ENCODE data around the gene CRYBG3. TPM values are rescaled to one million over a fixed set of nuclear protein-coding genes. Genes with fewer than 3 reads are reported as not detected.

Gene CRYBG3
- total RNA-seq, 6 donors from 2014 or later: 19.7 to 32.7 (median 26.6) TPM

DNA sequence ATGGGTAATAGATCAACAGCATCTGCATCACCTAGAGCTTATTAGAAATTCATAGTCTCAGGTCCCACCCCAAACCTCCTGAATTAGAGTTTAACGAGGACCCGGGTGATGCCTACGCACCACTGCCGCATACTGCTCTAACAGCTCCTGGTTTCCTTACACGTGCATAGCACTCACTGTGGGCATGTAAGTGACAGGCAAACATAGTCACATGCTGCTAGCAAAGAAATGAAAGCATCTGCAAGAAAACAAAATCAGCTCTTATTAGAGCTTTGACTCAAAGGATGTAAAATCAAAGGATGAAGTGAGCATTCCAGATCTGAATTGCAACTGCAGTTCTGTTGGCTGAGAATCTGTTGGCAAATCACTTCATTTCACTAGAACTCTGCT is 169.5 kb downstream of the CRYBG3 start:
- TF ChIP-seq, protein P1, sequence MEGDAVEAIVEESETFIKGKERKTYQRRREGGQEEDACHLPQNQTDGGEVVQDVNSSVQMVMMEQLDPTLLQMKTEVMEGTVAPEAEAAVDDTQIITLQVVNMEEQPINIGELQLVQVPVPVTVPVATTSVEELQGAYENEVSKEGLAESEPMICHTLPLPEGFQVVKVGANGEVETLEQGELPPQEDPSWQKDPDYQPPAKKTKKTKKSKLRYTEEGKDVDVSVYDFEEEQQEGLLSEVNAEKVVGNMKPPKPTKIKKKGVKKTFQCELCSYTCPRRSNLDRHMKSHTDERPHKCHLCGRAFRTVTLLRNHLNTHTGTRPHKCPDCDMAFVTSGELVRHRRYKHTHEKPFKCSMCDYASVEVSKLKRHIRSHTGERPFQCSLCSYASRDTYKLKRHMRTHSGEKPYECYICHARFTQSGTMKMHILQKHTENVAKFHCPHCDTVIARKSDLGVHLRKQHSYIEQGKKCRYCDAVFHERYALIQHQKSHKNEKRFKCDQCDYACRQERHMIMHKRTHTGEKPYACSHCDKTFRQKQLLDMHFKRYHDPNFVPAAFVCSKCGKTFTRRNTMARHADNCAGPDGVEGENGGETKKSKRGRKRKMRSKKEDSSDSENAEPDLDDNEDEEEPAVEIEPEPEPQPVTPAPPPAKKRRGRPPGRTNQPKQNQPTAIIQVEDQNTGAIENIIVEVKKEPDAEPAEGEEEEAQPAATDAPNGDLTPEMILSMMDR (IDR thresholded peaks at IDR 0.05): no peak
- TF ChIP-seq POLR2A (IDR thresholded peaks at IDR 0.05) (no peak), EP300 (IDR thresholded peaks at IDR 0.05) (no peak), POLR2AphosphoS5 (IDR thresholded peaks at IDR 0.05) (no peak)
- WGBS, 2 donors: 39 to 50% methylated on average over 5 of the region's 5 CpGs
- no peak for DNase-seq
- Histone ChIP-seq H3K4me3 (no peak overlapping the region), H3K27me3 (no peaks in the 10 kb centered on the region), H3K36me3 (no peaks in the 10 kb centered on the region), H3K9me3 (no peaks in the 10 kb centered on the region), H3K27ac (no peak overlapping the region), H3K4me1 (peaks cover 0 to 5% (median 2%) of the 10 kb centered on the region in 4 donors)
- ATAC-seq (ENCODE audit: low FRiP score in 2 of 2): no peak

DNA sequence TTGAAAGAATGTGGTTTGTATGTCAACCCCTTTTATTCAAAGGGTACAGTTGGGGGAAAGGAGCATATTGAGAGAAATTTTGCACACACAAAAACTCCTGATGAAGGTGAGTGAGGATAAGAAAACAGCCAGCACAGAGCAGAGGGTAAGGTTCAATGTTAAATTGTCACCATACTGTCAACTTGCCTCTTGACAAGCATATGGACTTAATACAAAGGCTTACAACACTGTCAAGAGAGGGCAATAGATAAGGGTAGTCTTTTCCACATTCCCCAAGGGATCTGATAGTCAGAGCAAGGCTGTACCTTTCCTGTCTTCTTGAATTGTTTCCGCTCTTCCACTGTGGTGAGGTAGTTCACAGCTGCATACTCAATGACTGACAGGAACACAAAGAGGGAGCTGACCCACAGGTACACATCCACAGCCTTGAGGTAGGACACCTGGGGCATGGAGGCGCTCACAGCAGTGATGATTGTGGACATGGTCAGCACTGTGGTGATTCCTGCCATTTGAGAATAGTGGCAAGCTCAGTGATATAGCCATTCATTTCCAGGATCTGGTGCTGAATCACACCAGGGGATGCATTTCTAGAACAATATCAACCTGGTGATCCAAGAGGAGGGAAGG is 170.8 kb downstream of the CRYBG3 start:
- Histone ChIP-seq H3K36me3 (no peaks in the 10 kb centered on the region), H3K9me3 (no peaks in the 10 kb centered on the region), H3K27ac (no peak overlapping the region), H3K4me3 (no peak overlapping the region), H3K4me1 (peaks cover 0 to 5% (median 2%) of the 10 kb centered on the region in 4 donors), H3K27me3 (no peaks in the 10 kb centered on the region)
- TF ChIP-seq POLR2AphosphoS5 (IDR thresholded peaks at IDR 0.05): no peak
- no peak for TF ChIP-seq POLR2A (IDR thresholded peaks at IDR 0.05)
- TF ChIP-seq EP300 (IDR thresholded peaks at IDR 0.05): no peak
- TF ChIP-seq, protein P1 (IDR thresholded peaks at IDR 0.05): no peak
- DNase-seq (no peak), ATAC-seq (ENCODE audit: low FRiP score in 2 of 2) (no peak)
- 92 to 100% methylated on average over 1 to 2 of the region's 2 CpGs for WGBS, 2 donors

DNA sequence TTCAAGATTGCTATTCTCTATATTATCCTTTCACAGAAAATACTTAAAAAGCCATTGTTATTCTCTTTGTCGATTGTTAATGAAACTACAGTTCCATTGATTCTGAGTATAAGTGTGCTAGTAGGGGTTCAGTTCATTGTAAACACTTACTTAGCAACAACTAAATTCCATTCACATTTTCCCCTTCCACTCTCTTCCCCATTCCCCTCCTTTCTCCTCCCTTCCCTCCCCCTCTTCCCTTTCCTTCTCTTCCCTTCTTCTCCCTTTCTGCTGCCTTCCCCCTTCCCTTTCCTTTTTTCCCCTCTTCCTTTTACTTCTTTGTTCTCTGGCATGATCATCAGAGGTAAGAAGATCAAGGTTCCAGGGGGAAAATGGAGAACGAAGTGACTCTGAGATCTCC is 171.7 kb downstream of the CRYBG3 start:
- Histone ChIP-seq H3K27ac (no peak overlapping the region), H3K36me3 (no peaks in the 10 kb centered on the region), H3K4me3 (no peak overlapping the region), H3K27me3 (no peaks in the 10 kb centered on the region), H3K9me3 (no peaks in the 10 kb centered on the region), H3K4me1 (peaks cover 0 to 5% (median 2%) of the 10 kb centered on the region in 4 donors)
- WGBS, 2 donors: 76 to 80% methylated on average over 2 of the region's 2 CpGs
- ATAC-seq (ENCODE audit: low FRiP score in 2 of 2) (no peak), DNase-seq (no peak)
- TF ChIP-seq EP300 (IDR thresholded peaks at IDR 0.05) (no peak), POLR2A (IDR thresholded peaks at IDR 0.05) (no peak), POLR2AphosphoS5 (IDR thresholded peaks at IDR 0.05) (no peak)
- TF ChIP-seq, protein P1 (IDR thresholded peaks at IDR 0.05): no peak

DNA sequence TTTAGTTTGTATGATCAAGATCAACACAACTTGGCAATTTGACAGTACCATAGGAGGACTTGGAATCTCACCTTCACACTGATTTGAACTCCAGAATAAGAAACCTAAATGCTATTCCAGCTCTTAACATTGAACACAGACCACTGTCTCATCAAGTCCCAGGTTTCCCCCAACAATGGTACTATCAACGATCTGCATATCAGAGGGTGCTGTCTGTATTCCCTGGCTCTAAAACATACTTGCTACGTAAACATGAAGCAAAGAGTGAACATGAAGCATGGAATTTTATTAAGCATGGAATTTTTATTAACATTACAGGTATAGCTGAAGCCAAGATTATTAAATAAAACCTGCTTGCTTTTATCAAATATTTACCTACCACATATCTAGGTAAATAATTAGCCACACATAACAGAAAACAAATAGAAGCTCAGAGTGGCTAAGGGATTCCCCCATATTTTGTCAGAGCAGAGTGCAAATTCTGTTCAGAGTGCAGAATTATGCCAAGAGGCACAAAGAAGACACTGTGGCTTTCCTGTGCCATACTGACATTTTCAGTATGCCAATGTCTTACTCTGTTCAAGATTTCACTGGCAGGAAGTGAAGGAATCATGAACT is 172.6 kb downstream of the CRYBG3 start:
- TF ChIP-seq EP300 (IDR thresholded peaks at IDR 0.05): no peak
- TF ChIP-seq POLR2AphosphoS5 (IDR thresholded peaks at IDR 0.05): no peak
- Histone ChIP-seq H3K27me3 (no peaks in the 10 kb centered on the region), H3K4me3 (no peak overlapping the region), H3K27ac (no peak overlapping the region), H3K36me3 (no peaks in the 10 kb centered on the region), H3K4me1 (peaks cover 0 to 5% (median 2%) of the 10 kb centered on the region in 4 donors), H3K9me3 (no peaks in the 10 kb centered on the region)
- DNase-seq (no peak), ATAC-seq (ENCODE audit: low FRiP score in 2 of 2) (no peak)
- 72 to 78% methylated on average over 2 of the region's 2 CpGs for WGBS, 2 donors

Other genes starting within 250 kb of the CRYBG3 start
- 10 to 100 TPM in 3 of 6 donors, 1 to 10 TPM in 3; 4.0 to 12.6 (median 9.1) TPM for gene ARL6, start 57.3 kb upstream of the CRYBG3 start, total RNA-seq
- gene RIOX2, start 150.4 kb downstream of the CRYBG3 start, total RNA-seq: 10 to 100 TPM; 15.9 to 33.9 (median 21.4) TPM
- not detected for gene GABRR3, start 213.3 kb downstream of the CRYBG3 start, total RNA-seq

Measured in upper lobe of left lung (tissue), 6 donors.